HG03135 (cell line): ENCODE data around the gene AOPEP.

Experiments used
- ATAC-seq: cut with Tn5 transposase; IDR thresholded peaks from one replicate; pipeline ENCODE4 v1.9.1; 2021; ENCODE audit warnings: mild to moderate bottlenecking, moderate library complexity; ENCODE audit not compliant: unreplicated experiment

The AOPEP gene

GRCh38 chr9:94758031-94758430, 31.5 kb downstream of the AOPEP start:
- ATAC-seq: no peak

- no peak for ATAC-seq
Observed at GRCh38 chr9:94758880-94759279, 32.4 kb downstream of the AOPEP start.

- ATAC-seq: no peak
Observed at GRCh38 chr9:94760010-94760409, 33.5 kb downstream of the AOPEP start.

GRCh38 chr9:94760660-94761059, 34.2 kb downstream of the AOPEP start:
- no peak for ATAC-seq

GRCh38 chr9:94761481-94761880, 35.0 kb downstream of the AOPEP start:
- ATAC-seq: no peak

GRCh38 chr9:94767331-94768072, 41.0 kb downstream of the AOPEP start:
- ATAC-seq: no peak

- no peak for ATAC-seq
Observed at GRCh38 chr9:94768766-94769165, 42.3 kb downstream of the AOPEP start.

- no peak for ATAC-seq
Observed at GRCh38 chr9:94770334-94770733, 43.8 kb downstream of the AOPEP start.

- no peak for ATAC-seq
Observed at GRCh38 chr9:94771096-94771495, 44.6 kb downstream of the AOPEP start.

GRCh38 chr9:94772144-94772543, 45.6 kb downstream of the AOPEP start:
- ATAC-seq: no peak

GRCh38 chr9:94772639-94773303, 46.3 kb downstream of the AOPEP start:
- no peak for ATAC-seq

GRCh38 chr9:94773655-94774054, 47.2 kb downstream of the AOPEP start:
- ATAC-seq: no peak

- no peak for ATAC-seq
Observed at GRCh38 chr9:94778013-94778412, 51.5 kb downstream of the AOPEP start.

- no peak for ATAC-seq
Observed at GRCh38 chr9:94779031-94779430, 52.5 kb downstream of the AOPEP start.

- ATAC-seq: no peak
Observed at GRCh38 chr9:94779693-94780290, 53.3 kb downstream of the AOPEP start.

GRCh38 chr9:94780516-94780950, 54.0 kb downstream of the AOPEP start:
- ATAC-seq: no peak

- ATAC-seq: no peak
Observed at GRCh38 chr9:94782355-94783101, 56.0 kb downstream of the AOPEP start.

GRCh38 chr9:94783102-94783682, 56.7 kb downstream of the AOPEP start:
- no peak for ATAC-seq

GRCh38 chr9:94783928-94784327, 57.4 kb downstream of the AOPEP start:
- ATAC-seq: no peak

- no peak for ATAC-seq
Observed at GRCh38 chr9:94785215-94786169, 59.0 kb downstream of the AOPEP start.
